Tibial nerve (tissue), 4 donors: ENCODE data around the gene KRTAP7-1. TPM values are rescaled to one million over a fixed set of nuclear protein-coding genes. Genes with fewer than 3 reads are reported as not detected.

ENCODE experiments used
- DNase-seq, 2 donors: peaks; one replicate each; pipeline ENCODE4 v3.0.0-alpha.2; 2019; ENCODE audit warnings: low spot score in 2 of 2
- H3K27ac ChIP-seq, 4 donors: fragments of 200-600 bp; sonication (generic) in 3 of 4; one replicate each; pipeline ENCODE4 v1.5.1; 2017 to 2019; ENCODE audit warnings: mild to moderate bottlenecking in 1 of 4
- H3K27me3 ChIP-seq, 2 donors: fragments of 200-600 bp; sonication (generic) in 1 of 2; one replicate each; pipeline versions ENCODE4 v1.5.1 to v1.6.0; 2017 to 2019
- H3K36me3 ChIP-seq, 3 donors: fragments of 200-600 bp; sonication (generic); one replicate each; pipeline ENCODE4 v1.5.1; 2018 to 2019
- H3K4me1 ChIP-seq, 4 donors: fragments of 200-600 bp; sonication (generic) in 3 of 4; one replicate each; pipeline ENCODE4 v1.5.1; 2017 to 2019
- H3K4me3 ChIP-seq, 4 donors: fragments of 200-600 bp; sonication (generic) in 3 of 4; one replicate each; pipeline ENCODE4 v1.5.1; 2017 to 2019; ENCODE audit warnings: mild to moderate bottlenecking in 1 of 4, moderate library complexity in 1 of 4
- H3K9me3 ChIP-seq, 4 donors: fragments of 200-600 bp; sonication (generic) in 3 of 4; one replicate each; pipeline ENCODE4 v1.5.1; 2017 to 2019
- EP300 ChIP-seq, 2 donors: sonication (generic); formaldehyde crosslinking; IDR thresholded peaks; one replicate each; pipeline ENCODE4 v1.6.1; 2017; ENCODE audit warnings: antibody characterized with exemption in 2 of 2, mild to moderate bottlenecking in 1 of 2
- POLR2A ChIP-seq, 2 donors: fragments of 450-650 bp; IDR thresholded peaks; one replicate each; pipeline ENCODE4 v1.6.1; 2017; ENCODE audit warnings: antibody characterized with exemption in 2 of 2, mild to moderate bottlenecking in 2 of 2, moderate library complexity in 2 of 2
- WGBS, 2 donors: methylation state at CpG; one replicate each; pipeline ENCODE4 v1.1.5; 2018; 5-methylcytosine and 5-hydroxymethylcytosine counted together
- total RNA-seq, 4 donors: library from RNA; depleted of rRNA; stranded (reverse); fragments of >200 nt; gene quantifications; one replicate each; pipeline ENCODE4 v1.1.0, GENCODE V29; 2016
- TF ChIP-seq, protein P1 (sequence below), 5 experiments: fragments of 200-600 bp in 3 of 5; fragments of 450-650 bp in 2 of 5; sonication (generic) in 3 of 5; IDR thresholded peaks; one replicate each; pipeline ENCODE4 v1.5.1; 2016 to 2019; ENCODE audit warnings: antibody characterized with exemption in 5 of 5, mild to moderate bottlenecking in 3 of 5, moderate library complexity in 2 of 5

KRTAP7-1 gene, protein sequence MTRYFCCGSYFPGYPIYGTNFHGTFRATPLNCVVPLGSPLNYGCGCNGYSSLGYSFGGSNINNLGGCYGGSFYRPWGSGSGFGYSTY
- not detected for total RNA-seq

DNA sequence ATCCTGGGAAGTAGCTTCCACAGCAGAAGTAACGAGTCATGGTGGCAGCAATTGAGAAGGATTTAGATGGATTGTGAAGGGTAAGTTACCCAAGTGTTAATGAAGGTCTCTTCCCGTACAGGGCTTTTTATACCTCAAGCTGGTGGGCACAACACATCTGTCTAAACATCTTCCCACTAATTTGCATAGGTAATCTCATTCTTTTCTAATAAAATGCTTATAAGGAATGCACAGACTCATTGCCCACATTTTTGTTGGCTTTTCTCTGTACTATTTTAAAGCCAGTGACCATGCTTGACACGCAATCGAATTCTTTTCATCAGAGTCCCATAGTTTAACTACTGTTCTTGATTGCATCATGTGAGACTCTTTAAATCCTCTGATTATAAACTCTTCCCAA lies at the start of gene KRTAP7-1:
TSS of gene KRTAP7-1 (minus strand) at position 101 of the 400 bp plus-strand sequence. CDS start at position 40, 61 bp downstream.
- H3K27ac ChIP-seq = no peak within 1 kb of the TSS
- H3K9me3 ChIP-seq = peaks cover 0 to 17% (median 0%) of the 10 kb centered on the region in 4 donors
- no peak for DNase-seq
- WGBS, 2 donors = 80 to 83% methylated on average over 4 of the region's 4 CpGs
- H3K4me1 ChIP-seq = no peaks in the 10 kb centered on the region
- no peak within 1 kb of the TSS for H3K4me3 ChIP-seq
- H3K27me3 ChIP-seq = no peaks in the 10 kb centered on the region
- TF ChIP-seq, protein P1, sequence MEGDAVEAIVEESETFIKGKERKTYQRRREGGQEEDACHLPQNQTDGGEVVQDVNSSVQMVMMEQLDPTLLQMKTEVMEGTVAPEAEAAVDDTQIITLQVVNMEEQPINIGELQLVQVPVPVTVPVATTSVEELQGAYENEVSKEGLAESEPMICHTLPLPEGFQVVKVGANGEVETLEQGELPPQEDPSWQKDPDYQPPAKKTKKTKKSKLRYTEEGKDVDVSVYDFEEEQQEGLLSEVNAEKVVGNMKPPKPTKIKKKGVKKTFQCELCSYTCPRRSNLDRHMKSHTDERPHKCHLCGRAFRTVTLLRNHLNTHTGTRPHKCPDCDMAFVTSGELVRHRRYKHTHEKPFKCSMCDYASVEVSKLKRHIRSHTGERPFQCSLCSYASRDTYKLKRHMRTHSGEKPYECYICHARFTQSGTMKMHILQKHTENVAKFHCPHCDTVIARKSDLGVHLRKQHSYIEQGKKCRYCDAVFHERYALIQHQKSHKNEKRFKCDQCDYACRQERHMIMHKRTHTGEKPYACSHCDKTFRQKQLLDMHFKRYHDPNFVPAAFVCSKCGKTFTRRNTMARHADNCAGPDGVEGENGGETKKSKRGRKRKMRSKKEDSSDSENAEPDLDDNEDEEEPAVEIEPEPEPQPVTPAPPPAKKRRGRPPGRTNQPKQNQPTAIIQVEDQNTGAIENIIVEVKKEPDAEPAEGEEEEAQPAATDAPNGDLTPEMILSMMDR (IDR thresholded peaks at IDR 0.05) = no peak
- TF ChIP-seq POLR2A (IDR thresholded peaks at IDR 0.05) = no peak
- no peaks in the 10 kb centered on the region for H3K36me3 ChIP-seq

DNA sequence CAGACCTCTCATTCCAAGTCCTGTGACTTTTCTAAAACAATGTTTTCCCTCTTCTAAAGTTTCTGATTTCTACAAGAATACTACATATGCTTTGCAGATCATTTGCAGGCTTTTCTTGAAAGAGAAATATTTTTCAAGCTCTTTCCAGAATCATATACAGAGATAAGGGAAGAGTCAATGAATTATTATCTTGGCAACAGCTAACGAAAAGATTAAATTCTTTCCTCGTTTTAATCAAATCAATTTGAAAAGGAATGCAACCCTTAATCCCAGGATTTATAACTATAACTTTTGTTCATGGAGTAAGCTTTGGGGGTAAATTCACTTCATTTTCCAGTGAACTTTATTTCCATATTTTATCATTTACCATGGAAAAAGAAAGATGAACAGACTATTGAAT lies 45.0 kb upstream of the KRTAP7-1 start:
- no peak overlapping the region for H3K27ac ChIP-seq
- H3K27me3 ChIP-seq = no peaks in the 10 kb centered on the region
- H3K36me3 ChIP-seq = no peaks in the 10 kb centered on the region
- WGBS, 2 donors = 60 to 67% methylated on average over 2 of the region's 2 CpGs
- TF ChIP-seq EP300 (IDR thresholded peaks at IDR 0.05) (no peak), POLR2A (IDR thresholded peaks at IDR 0.05) (no peak)
- TF ChIP-seq, protein P1 (IDR thresholded peaks at IDR 0.05) = no peak
- no peak for DNase-seq
- H3K4me3 ChIP-seq = no peak overlapping the region
- no peaks in the 10 kb centered on the region for H3K4me1 ChIP-seq
- peaks cover 0 to 6% (median 0%) of the 10 kb centered on the region in 4 donors for H3K9me3 ChIP-seq

DNA sequence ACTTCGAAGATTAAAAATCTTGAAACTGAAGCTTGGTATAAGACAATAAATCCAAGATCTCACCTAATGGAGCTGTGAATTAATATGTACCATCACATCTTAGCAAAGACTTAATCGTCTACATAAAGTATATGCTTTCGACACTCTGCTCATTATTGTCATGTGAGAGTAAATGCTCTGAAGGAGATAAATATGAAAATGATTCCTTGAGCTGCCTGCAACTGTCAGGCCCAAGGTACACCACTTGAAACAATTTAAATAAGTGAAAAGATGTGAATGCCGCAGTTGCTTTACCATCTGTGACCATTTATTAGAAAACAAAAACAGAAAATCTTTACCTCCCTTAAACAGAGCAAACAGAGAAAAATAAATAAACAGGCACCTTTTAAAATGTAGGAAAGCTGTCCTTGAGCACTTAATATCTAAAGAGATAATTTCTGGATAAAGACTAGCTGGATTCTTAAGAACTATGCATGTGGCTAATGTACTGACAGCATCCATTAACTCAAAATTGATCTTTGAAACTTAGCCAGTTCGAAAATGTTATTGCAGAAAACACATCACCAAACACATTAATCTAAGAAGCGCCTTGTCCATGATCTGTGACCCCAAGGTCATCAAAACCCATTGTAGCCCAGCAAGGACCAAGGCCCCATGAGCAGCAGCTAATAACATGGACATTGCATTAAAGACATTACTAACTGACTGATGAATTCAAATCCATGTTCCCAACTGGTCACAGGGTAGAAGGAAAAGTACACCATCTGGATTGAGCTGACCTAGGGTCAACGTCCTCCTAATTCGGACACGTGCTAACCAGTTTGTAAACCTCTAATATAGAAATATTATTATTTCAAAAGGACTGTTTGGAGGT lies 18.3 kb upstream of the KRTAP7-1 start:
- Histone ChIP-seq H3K27me3 (no peaks in the 10 kb centered on the region), H3K9me3 (peaks cover 0 to 6% (median 3%) of the 10 kb centered on the region in 4 donors), H3K36me3 (no peaks in the 10 kb centered on the region), H3K4me3 (no peak overlapping the region), H3K4me1 (no peaks in the 10 kb centered on the region), H3K27ac (no peak overlapping the region)
- no peak for TF ChIP-seq EP300 (IDR thresholded peaks at IDR 0.05)
- TF ChIP-seq, protein P1 (IDR thresholded peaks at IDR 0.05) = no peak
- TF ChIP-seq POLR2A (IDR thresholded peaks at IDR 0.05) = no peak
- no peak for DNase-seq
- WGBS, 2 donors = 78 to 80% methylated on average over 9 of the region's 9 CpGs

DNA sequence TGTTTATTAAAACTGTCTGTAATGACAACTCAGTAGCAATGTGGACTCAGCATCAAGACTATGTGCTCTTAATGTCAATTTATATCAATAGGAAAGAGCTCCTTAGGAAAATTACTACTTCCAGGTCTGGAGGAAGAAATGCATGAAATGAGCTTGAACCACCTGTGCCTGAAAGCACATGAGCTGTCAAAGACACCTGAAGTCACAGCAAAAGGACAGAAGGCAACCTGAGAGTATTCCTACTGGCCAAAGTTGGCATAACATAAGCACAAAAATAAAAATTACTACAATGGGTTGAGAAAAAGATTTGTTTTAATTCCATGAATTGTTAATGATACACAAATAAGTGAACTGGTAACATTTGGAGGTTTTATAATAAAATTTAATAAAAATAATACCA lies 13.4 kb upstream of the KRTAP7-1 start:
- no peak for DNase-seq

More for the DNA sequence above, 13.4 kb upstream of the KRTAP7-1 start:
- Histone ChIP-seq H3K4me3 (no peak overlapping the region), H3K9me3 (peaks cover 0 to 5% (median 0%) of the 10 kb centered on the region in 4 donors), H3K36me3 (no peaks in the 10 kb centered on the region), H3K4me1 (no peaks in the 10 kb centered on the region), H3K27ac (no peak overlapping the region), H3K27me3 (no peaks in the 10 kb centered on the region)
- TF ChIP-seq, protein P1 (IDR thresholded peaks at IDR 0.05) = no peak
- no peak for TF ChIP-seq EP300 (IDR thresholded peaks at IDR 0.05)
- no peak for TF ChIP-seq POLR2A (IDR thresholded peaks at IDR 0.05)
